ENCODE measurements around the gene SIGLEC9. TPM values are rescaled to one million over a fixed set of nuclear protein-coding genes. Genes with fewer than 3 reads are reported as not detected.

SIGLEC9 gene
- total and polyA plus RNA-seq, 10 of the 15 experiments (the other 5 are each of a cell fraction or from before 2014, with no cell fraction given): 0.10 TPM; not detected in 9

DNA sequence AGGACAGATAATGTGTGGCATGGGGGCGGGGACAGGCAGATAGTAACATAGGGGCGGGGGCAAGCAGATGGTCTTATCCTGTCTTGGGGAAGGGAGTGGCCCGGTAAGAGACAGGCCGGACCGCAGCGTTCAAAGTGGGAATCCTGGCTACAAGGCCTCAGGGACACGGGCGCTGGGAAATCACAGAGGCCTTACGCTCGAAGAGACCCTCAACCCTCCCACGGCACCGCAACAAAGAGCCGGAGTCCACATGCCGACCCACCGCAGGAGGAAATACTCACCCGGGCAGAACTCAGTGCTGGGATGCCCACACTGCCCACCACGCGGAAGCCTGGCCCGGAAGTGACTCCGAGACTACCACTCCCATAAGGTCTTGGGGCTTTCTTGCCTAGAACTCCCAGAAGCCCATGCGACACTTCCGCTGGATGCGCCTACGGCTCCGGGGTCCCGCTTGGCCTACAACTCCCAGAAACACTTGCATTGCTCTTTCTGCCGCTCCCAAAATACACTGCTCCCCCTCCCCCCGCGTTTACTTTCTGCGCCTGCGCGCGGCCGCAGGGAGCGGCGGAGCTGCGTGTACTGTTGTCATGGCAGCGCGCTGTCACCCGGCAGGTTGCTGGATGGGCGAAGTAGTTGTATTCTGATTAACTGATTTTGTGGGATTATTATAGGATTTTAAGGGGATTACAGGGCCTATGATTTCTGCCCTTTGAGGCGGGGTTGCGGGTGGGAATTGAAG is 16.5 kb upstream of the SIGLEC9 start, which contains the start of gene CTU1 (continued):
- TF ChIP-seq, protein P1, sequence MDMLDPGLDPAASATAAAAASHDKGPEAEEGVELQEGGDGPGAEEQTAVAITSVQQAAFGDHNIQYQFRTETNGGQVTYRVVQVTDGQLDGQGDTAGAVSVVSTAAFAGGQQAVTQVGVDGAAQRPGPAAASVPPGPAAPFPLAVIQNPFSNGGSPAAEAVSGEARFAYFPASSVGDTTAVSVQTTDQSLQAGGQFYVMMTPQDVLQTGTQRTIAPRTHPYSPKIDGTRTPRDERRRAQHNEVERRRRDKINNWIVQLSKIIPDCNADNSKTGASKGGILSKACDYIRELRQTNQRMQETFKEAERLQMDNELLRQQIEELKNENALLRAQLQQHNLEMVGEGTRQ (IDR thresholded peaks at IDR 0.05; ENCODE audit: borderline replicate concordance, low read depth, low read length): no peak
- no peak for TF ChIP-seq ETV6 (conservative IDR thresholded peaks at IDR 0.05 in 1 of 2, IDR thresholded peaks at IDR 0.05 in 1 of 2; ENCODE audit: borderline replicate concordance in 1 of 2, low read depth in 1 of 2)
- no peak for TF ChIP-seq ZZZ3 (IDR thresholded peaks at IDR 0.05; ENCODE audit: control insufficient read depth, insufficient read length, low read depth)
- peak; percentile 13 to 47; a peak in 1 of 4 replicates for TF ChIP-seq BHLHE40 (IDR thresholded peaks at IDR 0.05; ENCODE audit: borderline replicate concordance in 1 of 2, low read depth in 2 of 2, low read length in 1 of 2)
- TF ChIP-seq DPF2 (IDR thresholded peaks at IDR 0.05): no peak
- TF ChIP-seq TCF12 (IDR thresholded peaks at IDR 0.05; ENCODE audit: low read depth, low read length): no peak
- TF ChIP-seq, protein P2, sequence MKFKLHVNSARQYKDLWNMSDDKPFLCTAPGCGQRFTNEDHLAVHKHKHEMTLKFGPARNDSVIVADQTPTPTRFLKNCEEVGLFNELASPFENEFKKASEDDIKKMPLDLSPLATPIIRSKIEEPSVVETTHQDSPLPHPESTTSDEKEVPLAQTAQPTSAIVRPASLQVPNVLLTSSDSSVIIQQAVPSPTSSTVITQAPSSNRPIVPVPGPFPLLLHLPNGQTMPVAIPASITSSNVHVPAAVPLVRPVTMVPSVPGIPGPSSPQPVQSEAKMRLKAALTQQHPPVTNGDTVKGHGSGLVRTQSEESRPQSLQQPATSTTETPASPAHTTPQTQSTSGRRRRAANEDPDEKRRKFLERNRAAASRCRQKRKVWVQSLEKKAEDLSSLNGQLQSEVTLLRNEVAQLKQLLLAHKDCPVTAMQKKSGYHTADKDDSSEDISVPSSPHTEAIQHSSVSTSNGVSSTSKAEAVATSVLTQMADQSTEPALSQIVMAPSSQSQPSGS (IDR thresholded peaks at IDR 0.05; ENCODE audit: low read length): no peak
- no peak for TF ChIP-seq LARP7 (IDR thresholded peaks at IDR 0.05)
- TF ChIP-seq, protein P3, sequence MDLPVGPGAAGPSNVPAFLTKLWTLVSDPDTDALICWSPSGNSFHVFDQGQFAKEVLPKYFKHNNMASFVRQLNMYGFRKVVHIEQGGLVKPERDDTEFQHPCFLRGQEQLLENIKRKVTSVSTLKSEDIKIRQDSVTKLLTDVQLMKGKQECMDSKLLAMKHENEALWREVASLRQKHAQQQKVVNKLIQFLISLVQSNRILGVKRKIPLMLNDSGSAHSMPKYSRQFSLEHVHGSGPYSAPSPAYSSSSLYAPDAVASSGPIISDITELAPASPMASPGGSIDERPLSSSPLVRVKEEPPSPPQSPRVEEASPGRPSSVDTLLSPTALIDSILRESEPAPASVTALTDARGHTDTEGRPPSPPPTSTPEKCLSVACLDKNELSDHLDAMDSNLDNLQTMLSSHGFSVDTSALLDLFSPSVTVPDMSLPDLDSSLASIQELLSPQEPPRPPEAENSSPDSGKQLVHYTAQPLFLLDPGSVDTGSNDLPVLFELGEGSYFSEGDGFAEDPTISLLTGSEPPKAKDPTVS (IDR thresholded peaks at IDR 0.05; ENCODE audit: low read depth, low read length): no peak; the same call in 1 of the 2 replicates
- TF ChIP-seq, protein P4, sequence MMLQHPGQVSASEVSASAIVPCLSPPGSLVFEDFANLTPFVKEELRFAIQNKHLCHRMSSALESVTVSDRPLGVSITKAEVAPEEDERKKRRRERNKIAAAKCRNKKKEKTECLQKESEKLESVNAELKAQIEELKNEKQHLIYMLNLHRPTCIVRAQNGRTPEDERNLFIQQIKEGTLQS (IDR thresholded peaks at IDR 0.05; ENCODE audit: borderline replicate concordance, extremely low read depth, low read depth, low read length): peak; percentile 14; the same call in 1 of the 2 replicates
- TF ChIP-seq, protein P5, sequence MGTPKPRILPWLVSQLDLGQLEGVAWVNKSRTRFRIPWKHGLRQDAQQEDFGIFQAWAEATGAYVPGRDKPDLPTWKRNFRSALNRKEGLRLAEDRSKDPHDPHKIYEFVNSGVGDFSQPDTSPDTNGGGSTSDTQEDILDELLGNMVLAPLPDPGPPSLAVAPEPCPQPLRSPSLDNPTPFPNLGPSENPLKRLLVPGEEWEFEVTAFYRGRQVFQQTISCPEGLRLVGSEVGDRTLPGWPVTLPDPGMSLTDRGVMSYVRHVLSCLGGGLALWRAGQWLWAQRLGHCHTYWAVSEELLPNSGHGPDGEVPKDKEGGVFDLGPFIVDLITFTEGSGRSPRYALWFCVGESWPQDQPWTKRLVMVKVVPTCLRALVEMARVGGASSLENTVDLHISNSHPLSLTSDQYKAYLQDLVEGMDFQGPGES (IDR thresholded peaks at IDR 0.05): peak; percentile 45; the same call in 1 of the 2 replicates
- TF ChIP-seq STAT3 (IDR thresholded peaks at IDR 0.05; ENCODE audit: low read depth, low read length): 0 out of 2 replicates have a peak, but pooled peaks have one; percentile 24
- 0 out of 2 replicates have a peak, but pooled peaks have one; percentile 77 for TF ChIP-seq HDGF (IDR thresholded peaks at IDR 0.05)
- no peak for TF ChIP-seq PML (IDR thresholded peaks at IDR 0.05; ENCODE audit: low read length)
- peak; percentile 96 for TF ChIP-seq RFX5 (IDR thresholded peaks at IDR 0.05; ENCODE audit: low read depth, low read length)
- TF ChIP-seq, protein P6, sequence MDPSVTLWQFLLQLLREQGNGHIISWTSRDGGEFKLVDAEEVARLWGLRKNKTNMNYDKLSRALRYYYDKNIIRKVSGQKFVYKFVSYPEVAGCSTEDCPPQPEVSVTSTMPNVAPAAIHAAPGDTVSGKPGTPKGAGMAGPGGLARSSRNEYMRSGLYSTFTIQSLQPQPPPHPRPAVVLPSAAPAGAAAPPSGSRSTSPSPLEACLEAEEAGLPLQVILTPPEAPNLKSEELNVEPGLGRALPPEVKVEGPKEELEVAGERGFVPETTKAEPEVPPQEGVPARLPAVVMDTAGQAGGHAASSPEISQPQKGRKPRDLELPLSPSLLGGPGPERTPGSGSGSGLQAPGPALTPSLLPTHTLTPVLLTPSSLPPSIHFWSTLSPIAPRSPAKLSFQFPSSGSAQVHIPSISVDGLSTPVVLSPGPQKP (IDR thresholded peaks at IDR 0.05; ENCODE audit: low read depth, low read length): peak; percentile 98
- TF ChIP-seq ZNF207 (IDR thresholded peaks at IDR 0.05; ENCODE audit: borderline replicate concordance): peak; percentile 95
- TF ChIP-seq TAF1 (IDR thresholded peaks at IDR 0.05; ENCODE audit: borderline replicate concordance, low read depth, low read length): peak; percentile 62
- 0 out of 4 replicates have a peak, but pooled peaks of 1 of the 2 experiments have one; percentile 6 for TF ChIP-seq CEBPB (IDR thresholded peaks at IDR 0.05; ENCODE audit: borderline replicate concordance in 1 of 2, low read depth in 2 of 2, low read length in 2 of 2)
- TF ChIP-seq SMAD1 (IDR thresholded peaks at IDR 0.05; ENCODE audit: low read depth, partially characterized antibody): no peak
- peak; percentile 42; the same call in 1 of the 2 replicates for TF ChIP-seq TBL1XR1 (IDR thresholded peaks at IDR 0.05; ENCODE audit: low read depth, low read length)
- TF ChIP-seq JUND (IDR thresholded peaks at IDR 0.05; ENCODE audit: low read depth, low read length): 0 out of 2 replicates have a peak, but pooled peaks have one; percentile 14
- TF ChIP-seq MEF2A (IDR thresholded peaks at IDR 0.05; ENCODE audit: insufficient read depth, low read depth, low read length): peak; percentile 66; the same call in 1 of the 2 replicates
